ENCODE results near the gene CAB39L.

- TF ChIP-seq, protein P1, sequence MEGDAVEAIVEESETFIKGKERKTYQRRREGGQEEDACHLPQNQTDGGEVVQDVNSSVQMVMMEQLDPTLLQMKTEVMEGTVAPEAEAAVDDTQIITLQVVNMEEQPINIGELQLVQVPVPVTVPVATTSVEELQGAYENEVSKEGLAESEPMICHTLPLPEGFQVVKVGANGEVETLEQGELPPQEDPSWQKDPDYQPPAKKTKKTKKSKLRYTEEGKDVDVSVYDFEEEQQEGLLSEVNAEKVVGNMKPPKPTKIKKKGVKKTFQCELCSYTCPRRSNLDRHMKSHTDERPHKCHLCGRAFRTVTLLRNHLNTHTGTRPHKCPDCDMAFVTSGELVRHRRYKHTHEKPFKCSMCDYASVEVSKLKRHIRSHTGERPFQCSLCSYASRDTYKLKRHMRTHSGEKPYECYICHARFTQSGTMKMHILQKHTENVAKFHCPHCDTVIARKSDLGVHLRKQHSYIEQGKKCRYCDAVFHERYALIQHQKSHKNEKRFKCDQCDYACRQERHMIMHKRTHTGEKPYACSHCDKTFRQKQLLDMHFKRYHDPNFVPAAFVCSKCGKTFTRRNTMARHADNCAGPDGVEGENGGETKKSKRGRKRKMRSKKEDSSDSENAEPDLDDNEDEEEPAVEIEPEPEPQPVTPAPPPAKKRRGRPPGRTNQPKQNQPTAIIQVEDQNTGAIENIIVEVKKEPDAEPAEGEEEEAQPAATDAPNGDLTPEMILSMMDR (IDR thresholded peaks at IDR 0.05; ENCODE audit: extremely low read depth in 1 of 2, insufficient read depth in 1 of 2, low read depth in 1 of 2, low read length in 2 of 2), result peak; percentile 11 to 19
- TF ChIP-seq POLR2A (IDR thresholded peaks at IDR 0.05; ENCODE audit: low read depth, low read length) (no peak), GATA2 (IDR thresholded peaks at IDR 0.05; ENCODE audit: insufficient read depth, insufficient read length, low read depth, low read length) (no peak), POLR2AphosphoS5 (IDR thresholded peaks at IDR 0.05; ENCODE audit: insufficient read depth, low read depth, low read length) (no peak)
- TF ChIP-seq, protein P2, sequence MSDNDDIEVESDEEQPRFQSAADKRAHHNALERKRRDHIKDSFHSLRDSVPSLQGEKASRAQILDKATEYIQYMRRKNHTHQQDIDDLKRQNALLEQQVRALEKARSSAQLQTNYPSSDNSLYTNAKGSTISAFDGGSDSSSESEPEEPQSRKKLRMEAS (IDR thresholded peaks at IDR 0.05; ENCODE audit: insufficient read depth, insufficient read length), result no peak
Observed at GRCh38 chr13:49421391-49421790, 22.5 kb downstream of the CAB39L start.

Measured in endothelial cell of umbilical vein (primary cell).